GM19025 (cell line): ENCODE results near the gene APOD.
"Not testable (repeated sequence)": the region's sequence is repeated elsewhere in the genome, so short reads cannot be mapped to it uniquely, and the experiment has no call there.

Experiments
- ATAC-seq: cut with Tn5 transposase; IDR thresholded peaks from one replicate; pipeline ENCODE4 v1.9.1; 2021; ENCODE audit warnings: mild to moderate bottlenecking, low read depth, moderate library complexity; ENCODE audit not compliant: unreplicated experiment

APOD gene

GRCh38 chr3:195590381-195590780 is 6.6 kb upstream of the APOD start:
- not testable (repeated sequence) for ATAC-seq

GRCh38 chr3:195589796-195590195 is 6.1 kb upstream of the APOD start:
- not testable (repeated sequence) for ATAC-seq

- no peak for ATAC-seq
Measured at GRCh38 chr3:195587824-195588223, 4.1 kb upstream of the APOD start.

- no peak for ATAC-seq
Measured at GRCh38 chr3:195587406-195587805, 3.7 kb upstream of the APOD start.

- no peak for ATAC-seq
Measured at GRCh38 chr3:195584543-195584870, 767 bp upstream of the APOD start.

GRCh38 chr3:195582947-195583346 is 793 bp downstream of the APOD start:
- ATAC-seq = no peak

- no peak for ATAC-seq
Measured at GRCh38 chr3:195580744-195581443, 2.8 kb downstream of the APOD start.

GRCh38 chr3:195579281-195579680 is 4.5 kb downstream of the APOD start:
- ATAC-seq = no peak

GRCh38 chr3:195578565-195578964 is 5.2 kb downstream of the APOD start:
- no peak for ATAC-seq

- no peak for ATAC-seq
Measured at GRCh38 chr3:195577645-195578177, 6.0 kb downstream of the APOD start.

GRCh38 chr3:195574497-195575304 is 9.0 kb downstream of the APOD start:
- no peak for ATAC-seq

GRCh38 chr3:195573611-195574496 is 9.9 kb downstream of the APOD start:
- no peak for ATAC-seq

- ATAC-seq = no peak
Measured at GRCh38 chr3:195571361-195571760, 12.4 kb downstream of the APOD start.

GRCh38 chr3:195570912-195571311 is 12.8 kb downstream of the APOD start:
- no peak for ATAC-seq

- ATAC-seq = no peak
Measured at GRCh38 chr3:195570344-195570743, 13.4 kb downstream of the APOD start.

GRCh38 chr3:195568630-195569029 is 15.1 kb downstream of the APOD start:
- no peak for ATAC-seq

- ATAC-seq = no peak
Measured at GRCh38 chr3:195566797-195567196, 16.9 kb downstream of the APOD start.

- no peak for ATAC-seq
Measured at GRCh38 chr3:195565716-195566115, 18.0 kb downstream of the APOD start.

GRCh38 chr3:195563317-195563716 is 20.4 kb downstream of the APOD start:
- ATAC-seq = no peak

- ATAC-seq = no peak
Measured at GRCh38 chr3:195559723-195560409, 23.9 kb downstream of the APOD start.
